GM18517 (cell line): ENCODE results near the gene HNRNPU.

Experiments
- ATAC-seq: cut with Tn5 transposase; IDR thresholded peaks from one replicate; pipeline ENCODE4 v1.9.1; 2021; ENCODE audit warnings: mild to moderate bottlenecking, moderate library complexity; ENCODE audit not compliant: unreplicated experiment

Gene HNRNPU

DNA sequence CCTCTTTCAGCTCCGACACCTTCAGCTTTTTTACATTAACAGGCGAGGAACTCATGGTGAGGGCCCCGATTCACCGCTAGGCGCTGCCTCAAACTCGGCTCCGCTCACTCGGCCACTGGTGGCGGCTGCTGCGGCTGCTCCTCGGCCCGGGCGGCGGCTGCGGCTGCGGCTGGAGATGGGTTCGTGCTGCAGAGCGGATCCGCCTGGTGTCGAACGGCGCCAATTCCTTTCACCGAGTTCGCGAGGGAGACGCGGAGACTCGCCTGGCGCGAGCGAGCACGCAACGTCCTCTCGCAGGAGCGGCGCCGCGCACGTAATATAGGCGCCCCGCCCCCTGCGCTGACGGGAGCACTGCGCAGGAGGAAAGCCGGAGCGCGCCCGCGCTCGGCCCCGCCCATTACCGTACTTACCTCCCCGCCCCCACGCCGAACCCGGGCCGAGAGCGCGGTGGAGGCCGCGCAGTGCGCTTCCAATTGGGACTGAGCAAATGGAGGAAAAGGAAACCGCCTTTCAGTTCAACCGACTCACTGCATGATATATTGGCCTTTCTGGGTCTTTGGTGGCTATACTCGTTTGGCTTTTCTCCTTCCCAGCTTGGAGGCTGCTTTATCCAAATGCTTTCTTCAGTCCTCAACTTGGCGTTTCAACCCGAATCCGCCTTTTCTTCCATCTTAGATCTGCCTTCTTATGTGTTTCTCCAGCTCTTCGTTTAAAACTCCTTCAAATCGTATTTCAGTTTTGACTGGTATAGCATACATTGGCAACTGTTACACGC, at the start of gene HNRNPU:
HNRNPU (minus strand) TSS at position 291 of the 775 bp plus-strand sequence; CDS start at position 55, 236 bp downstream.
- peak; percentile 68 for ATAC-seq

DNA sequence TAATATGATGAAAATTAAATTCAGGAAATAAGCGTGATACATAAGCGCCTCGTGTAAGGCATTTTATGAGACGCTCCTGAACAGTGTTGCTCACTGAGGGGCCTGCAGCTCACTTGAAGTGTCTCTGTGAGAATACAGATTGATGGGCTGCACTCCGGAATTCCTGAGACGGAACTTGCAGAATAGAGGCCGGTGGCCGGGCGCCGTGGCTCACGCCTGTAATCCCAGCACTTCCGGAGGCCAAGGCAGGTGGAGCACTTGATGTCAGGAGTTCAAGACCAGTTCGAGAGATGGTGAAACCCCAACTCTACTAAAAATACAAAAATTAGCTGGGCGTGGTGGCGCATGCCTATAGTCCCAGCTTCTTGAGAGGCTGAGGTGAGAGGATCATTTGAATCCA, 49.5 kb upstream of the HNRNPU start:
- ATAC-seq = no peak

DNA sequence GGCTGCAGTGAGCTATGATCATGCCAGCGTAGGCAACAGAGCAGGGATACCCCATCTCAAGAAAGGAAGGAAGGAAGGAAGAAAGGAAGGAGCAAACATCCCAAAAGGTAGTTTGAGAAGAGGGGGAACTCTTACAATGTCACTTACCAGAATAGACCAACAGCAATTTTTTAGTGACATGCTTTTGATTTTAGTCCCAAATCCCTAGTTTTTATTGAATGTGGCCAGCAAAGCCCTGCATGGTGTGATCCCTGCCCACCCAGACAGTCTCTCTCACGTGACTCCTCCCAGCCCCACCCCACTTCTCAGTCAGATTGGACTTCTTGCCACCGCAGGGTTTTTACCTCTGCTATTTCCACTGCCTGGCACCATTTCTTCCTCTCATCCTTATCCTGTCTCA, 39.8 kb upstream of the HNRNPU start:
- no peak for ATAC-seq

DNA sequence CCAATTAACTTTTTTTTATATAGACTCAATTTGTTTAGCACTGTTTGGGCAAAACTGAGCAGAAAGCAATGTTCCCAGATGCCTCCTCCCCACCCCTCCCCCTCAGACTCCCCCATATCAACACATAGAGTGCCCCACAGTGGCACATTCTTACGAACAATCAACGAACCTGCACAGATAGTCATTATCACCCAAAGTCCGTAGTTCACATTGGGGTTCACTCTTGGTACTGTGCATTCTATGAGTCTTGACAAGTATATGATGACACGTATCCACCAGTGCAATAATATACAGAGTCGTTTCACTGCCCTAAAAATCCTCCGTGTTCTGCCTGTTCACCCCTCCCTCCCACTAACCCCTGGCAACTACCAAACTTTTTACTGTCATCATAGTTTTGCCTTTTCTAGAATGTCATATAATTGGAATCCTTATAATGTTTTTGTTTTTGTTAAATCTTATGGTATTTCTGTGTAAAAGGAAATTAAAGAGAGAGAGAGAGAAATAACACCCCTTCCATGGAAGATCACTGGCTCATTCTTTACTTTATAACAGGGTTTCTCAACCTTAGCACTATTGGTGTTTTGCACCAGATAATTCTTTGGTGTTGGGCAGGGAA, 37.2 kb upstream of the HNRNPU start:
- ATAC-seq = no peak

DNA sequence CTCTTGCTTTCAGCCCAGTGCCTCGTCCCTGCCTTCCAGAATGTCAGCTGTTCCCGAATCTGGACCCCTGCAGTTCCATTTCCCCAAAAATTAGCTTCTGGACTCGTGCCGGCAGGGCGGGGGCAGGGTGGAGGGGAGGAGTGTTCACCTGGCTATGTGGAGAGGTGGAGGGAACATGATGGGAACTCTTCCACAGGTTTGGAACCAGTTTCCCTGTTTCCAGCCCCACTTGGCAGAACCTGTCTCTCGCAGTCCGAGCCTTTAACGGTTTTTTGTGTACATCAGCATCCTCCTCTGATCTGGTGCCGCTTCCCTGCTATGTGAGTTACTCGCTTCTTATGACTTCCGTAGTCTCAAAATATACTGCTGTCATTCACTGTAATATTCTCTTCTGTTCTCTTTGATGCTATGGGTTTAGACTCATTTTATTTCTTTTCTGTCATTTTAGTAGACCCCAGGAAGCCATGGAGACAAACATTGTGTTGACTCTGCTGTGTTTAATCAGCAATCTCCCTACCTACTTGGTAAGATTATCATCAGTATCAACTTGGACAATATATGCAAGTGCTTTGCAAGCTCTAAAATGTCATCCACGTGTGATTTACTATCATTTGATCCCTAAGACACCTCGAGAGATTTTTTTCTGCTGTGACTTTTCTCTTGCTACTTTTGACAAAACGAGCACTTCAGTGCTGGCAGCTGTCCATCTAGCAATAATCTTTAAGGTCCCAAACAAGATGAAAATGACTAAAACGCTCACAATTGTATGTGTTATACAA, 33.3 kb upstream of the HNRNPU start:
- ATAC-seq = no peak

DNA sequence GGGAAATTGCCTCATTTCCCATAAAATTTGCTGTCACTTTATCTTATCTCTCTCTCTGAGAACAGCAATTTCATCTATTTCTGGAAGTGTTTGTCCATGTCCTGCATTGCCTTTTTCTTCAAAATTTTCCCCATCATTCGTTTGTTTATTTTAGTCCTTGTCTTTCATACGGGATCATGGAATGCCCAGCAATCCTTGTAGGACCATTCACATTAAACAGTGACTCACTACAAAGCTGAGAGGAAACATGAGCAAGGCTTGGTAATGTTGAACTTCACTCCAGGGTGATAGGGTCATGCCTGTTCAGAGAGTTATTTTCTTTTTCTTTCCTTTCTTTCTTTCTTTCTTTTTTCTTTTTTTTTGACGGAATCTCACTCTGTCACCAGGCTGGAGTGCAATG, 32.2 kb upstream of the HNRNPU start:
- ATAC-seq = no peak

DNA sequence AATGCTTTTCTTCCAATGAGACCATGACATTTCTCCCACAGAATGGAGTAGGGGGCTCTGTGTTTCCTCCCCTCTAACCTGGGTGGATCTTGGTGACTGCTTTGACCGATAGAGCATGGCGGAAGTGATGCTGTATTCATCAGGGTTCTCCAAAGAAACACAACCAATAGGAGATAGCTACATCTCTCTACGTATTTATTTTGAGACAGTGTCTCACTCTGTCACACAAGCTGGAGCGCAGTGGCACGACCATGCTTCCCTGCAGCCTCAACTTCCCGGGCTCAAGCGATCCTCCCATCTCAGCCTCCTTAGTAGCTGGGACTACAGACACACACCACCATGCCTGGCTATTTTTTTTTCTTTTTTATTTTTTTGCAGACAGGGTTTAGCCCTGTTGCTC, 29.5 kb upstream of the HNRNPU start:
- no peak for ATAC-seq

DNA sequence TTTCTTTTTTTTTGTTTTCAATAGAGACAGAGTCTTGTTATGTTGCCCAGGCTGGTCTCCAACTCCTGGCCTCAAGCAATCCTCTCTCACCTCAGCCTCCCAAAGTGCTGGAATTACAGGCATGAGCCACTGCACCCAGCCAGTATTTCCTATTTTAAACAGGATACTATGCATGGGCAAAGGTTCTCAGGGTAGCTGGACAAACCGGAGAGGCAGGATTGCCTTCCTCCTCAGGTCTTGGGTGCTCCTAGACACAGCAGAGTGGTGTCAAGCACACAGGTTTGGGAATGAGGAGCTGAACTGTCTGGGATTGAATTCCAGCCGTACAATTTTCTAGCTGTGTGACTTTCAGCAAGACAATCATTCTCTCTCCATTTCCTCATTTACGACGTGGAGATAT, 22.9 kb upstream of the HNRNPU start:
- ATAC-seq = no peak

DNA sequence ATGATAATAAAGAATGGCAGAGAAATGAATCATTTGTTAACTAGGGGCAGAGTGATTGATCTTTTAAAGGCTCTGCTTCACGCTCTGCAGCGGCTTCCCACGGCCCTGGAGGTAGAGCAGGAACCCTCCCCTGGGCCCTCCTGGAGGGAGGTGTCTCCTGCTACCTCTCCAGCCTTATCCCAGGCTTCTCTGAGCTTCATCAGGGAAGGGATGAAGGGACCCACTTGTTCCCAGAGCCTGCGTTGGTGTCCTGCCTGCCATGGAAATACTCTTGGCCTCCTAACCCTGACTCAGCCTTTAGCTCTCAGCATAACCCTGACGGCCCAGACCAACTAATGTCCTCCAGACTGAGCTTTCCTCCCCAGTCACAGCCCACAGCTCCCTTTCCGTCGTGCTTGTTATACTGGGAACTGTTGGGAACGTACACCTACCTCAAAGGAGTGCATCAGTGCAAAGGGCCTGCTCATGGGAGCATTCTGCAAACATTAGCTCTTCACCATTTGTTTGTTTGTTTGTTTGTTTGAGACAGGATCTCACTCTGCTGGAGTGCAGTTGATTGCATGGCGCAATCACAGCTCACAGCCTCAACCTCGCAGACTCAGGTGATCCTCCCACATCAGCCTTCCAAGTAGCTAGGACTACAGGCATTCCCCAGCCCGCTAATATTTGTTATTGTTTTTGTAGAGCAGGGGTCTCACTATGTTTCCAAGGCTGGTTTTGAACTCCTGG, 17.4 kb upstream of the HNRNPU start:
- ATAC-seq = no peak

DNA sequence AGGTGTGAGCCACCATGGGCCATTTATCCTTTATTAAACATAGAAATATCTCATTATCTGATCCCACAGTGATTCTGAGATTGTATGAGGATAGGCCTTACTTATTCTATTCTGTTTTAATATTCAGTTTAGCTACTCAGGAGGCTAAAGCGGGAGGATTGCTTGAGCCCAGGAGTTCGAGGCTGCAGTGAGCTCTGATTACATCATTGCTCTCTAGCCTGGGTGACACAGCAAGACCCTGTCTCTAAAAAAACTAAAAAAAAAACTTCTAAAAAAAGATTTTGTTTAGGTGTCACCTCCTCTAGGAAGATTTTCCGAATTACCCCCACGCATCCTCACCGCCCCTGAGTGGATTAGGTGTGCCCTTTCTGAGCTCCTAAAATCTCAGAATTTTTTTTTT, 14.3 kb upstream of the HNRNPU start:
- no peak for ATAC-seq

DNA sequence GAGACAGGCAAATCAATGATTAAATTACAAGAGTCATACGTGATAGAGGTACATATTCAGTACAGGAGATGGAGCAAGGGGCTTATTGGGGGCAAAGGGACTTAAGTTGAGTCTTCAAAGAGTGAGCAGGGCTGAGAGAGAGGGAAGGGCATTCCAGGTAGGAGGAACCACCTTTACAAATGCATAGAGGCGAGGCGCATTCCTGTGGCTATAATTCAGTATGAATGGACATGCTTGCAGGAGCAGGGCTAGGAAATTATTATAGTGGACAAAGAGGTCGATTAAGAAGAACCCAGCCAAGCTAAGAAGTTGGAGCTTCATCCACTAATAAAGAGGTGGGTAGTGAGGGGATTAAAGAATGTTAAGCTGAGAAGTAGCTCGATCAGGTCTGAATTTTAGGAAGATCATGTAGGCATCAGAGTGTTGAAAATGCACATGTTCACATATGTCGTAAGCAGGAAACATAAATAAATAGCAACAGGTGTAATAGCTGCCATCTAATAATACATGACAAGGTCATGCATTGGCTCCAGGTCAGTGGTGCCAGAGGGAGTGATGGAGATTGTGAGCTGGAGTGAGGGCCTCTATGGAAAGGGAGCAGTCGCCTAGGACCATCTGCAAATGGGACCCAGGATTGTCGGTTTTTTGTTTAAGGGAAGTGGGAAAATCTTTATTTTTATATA, 12.0 kb upstream of the HNRNPU start:
- ATAC-seq = no peak

DNA sequence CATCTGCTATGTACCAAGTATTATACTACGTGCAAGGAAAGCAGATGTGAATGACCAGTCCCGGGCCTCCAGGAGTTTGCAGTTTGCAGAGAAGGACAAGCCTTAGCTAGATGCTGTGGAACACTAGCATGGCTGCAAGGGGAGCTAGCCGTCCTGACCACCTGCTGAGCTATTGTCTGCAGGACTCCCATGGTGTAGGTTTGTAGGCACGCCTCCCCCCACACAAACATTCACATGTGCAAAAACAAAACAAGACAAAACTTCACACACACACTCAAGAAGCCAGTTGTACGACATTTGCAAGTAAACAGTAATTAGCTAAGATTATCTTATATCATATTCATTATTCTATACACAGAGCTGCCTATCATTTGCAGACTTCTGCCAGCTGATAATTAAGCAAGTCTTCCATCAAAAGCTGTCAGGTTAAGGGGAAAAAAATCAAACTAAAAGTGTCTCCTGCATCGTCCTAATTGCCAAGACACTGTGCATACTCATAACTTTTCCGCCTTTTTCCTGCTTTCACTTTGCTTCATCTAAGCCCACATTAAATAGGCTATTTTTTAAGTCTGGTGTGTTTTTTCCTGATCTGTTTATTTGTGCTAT, 10.7 kb upstream of the HNRNPU start:
- no peak for ATAC-seq

DNA sequence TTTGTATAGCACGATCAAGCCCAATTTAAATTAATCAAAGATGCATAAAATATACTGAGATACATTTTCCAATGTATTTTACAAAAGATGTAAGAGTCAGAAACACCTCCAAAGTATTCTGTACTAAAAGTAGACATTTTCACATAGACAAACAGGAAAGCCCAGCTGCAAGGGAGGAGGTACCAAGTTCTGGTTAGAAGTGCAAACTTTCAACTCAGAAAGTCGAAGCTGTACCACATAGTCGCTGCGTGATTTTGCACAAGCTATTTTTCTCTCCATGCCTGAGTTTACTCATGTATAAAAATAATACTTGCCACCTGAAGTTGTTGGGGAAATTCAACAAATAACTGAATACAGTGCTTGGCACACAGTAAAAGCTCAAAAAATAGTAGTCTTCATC, 5.6 kb upstream of the HNRNPU start:
- no peak for ATAC-seq

DNA sequence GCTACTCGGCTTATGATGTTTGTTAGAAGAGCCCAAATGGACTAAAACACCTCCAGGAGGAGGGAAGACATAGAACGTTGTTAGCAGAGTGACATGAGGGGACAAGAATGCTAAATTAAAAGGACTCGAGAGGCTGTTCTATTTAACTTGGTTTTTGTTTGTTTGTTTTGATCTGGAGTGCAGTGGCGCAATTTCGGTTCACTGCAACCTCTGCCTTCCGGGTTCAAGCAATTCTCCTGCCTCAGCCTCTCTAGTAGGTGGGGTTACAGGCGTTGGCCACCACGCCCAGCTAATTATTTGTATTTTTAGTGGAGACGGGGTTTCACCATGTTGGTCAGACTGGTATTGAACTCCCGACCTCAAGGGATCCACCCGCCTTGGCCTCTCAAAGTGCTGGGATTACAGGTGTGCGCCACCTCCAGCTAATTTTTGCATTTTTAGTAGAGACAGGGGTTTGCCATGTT, 5.1 kb upstream of the HNRNPU start:
- no peak for ATAC-seq

DNA sequence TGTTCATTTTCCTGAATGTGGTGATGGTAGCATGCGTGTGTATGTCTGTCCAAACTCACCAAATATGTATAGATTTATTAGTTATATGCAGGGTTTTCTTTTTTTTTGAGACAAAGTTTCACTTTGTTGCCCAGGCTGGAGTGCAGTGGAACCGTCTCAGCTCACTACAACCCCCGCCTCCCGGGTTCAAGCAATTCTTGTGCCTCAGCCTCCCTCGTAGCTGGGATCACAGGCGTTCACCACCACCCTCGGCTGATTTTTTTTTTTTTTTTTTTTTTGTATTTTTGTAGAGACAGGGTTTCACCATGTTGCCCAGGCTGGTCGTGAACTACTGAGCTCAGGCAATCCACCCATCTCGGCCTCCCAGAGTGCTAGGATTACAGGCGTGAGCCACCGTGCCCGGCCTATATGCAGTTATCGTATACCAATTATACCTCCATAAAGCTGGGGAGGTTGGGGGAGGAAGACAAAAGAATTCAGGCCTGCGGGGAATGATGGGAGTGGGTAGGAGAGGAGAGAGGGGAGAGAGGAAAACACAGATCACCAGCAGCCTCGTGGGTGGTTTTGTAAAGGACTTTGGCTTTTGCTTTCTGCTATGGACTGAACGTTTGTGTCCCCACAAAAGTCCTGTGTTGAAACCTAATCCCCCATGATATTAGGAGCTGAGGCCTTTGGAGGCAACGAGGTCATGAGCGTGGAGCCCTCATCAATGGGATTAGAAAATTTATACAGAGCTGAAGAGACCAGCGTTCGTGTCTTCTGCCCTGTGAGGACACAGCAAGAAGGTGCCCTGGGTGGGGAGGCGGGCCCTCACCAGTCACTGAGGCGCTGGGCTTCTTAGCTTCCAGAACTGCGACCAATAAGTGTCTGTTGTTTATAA, 4.4 kb upstream of the HNRNPU start:
- ATAC-seq = no peak

DNA sequence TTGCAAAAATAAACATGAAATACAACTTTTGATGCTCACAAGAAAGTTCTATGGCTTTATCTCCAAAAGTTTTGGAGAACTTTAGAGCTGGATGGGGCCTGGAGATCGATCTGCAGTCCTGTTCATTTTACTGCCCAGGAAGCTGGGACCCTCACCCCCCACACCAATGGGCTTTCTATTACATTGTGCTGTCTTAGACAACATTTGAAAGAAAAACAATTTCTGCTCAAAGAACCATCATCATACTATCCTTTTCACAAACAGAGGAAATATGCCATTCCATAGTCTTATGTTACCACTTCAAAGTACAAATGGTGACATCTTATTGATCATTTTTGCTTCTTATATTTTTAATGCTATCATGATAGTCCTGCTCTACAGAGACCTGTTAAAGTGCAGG, 2.0 kb upstream of the HNRNPU start:
- ATAC-seq = no peak

DNA sequence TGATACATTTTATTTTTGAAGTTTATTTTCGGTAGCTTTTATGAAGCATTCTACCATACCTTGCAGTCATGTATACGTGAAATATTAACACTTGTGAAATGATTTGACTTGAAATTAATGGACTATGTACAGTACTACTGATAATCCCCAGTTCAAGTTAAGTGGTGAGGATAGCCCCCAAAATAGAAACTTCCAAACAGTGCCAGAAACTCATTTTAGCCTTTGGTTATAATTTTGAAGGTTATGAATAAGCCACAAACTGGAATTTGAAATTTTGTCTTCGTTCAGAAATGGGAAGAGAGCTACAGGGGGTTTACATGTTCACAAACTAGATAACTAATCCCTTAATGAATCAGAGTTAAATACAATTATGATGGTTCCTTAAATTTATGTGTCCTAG, 1.5 kb upstream of the HNRNPU start:
- no peak for ATAC-seq

DNA sequence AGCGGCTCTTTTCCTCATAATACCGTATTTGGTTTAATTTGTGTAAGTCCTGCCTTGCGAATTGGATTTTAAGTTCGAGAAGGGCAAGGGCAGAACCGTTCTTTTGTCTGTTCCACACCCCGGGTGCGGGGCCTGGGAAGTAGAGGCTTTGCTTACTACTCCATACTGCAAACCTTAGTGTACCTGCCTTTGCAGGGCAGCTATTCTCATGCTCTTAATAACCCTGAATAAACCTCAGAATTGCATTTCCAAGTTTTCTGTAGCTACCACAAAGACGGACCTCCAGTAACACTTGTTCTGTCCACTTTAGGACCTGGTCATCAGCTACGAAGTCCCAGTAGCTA, 657 bp upstream of the HNRNPU start:
- ATAC-seq = no peak

DNA sequence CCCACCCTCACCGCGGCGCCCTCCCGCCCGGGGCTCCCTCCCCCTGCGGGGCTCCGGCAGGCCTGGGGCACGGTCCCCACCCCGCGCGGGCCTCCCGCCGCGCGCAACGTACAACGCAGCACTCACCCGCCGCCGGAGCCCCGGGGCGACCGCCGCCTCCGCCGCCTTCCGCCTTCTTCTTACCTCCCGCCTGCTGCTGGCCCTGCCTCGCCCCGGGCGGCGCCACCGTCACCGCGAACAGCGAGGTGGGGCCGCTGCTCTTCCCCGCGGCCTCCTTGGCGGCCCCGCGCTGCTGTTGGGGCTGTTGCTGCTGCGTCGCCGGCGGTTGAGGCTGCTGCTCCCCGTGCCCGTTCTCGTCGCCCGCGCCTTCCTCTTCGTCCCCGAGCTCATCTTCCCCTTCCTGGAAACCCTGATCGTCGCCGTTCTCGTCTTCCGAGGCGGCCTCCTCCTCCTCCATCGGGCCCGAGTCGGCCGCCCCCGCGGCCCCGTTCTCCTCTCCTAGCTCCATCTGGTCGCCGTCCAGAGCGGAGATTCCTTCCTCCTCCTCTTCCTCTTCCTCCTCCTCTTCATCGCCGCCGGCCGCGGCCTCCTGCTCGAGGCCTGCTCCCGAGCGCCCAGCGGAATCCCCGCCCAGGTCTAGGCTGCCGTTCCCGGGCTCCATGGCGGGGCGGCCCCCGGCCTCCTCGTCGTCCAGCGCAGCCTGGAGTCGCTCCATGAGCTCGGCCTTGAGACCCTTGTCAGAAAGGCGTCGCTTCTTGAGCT, 671 bp downstream of the HNRNPU start:
- ATAC-seq = peak; percentile 1
